Common myeloid progenitor, CD34-positive (primary cell): ENCODE measurements around the gene PPP2R2B.

Experiments
- CTCF ChIA-PET: fragments of 350-600 bp; sonication (Branson Sonifier 250); formaldehyde crosslinking; loops from one replicate; lab custom pipeline; 2021; ENCODE audit warnings: antibody characterized with exemption; lab: Charles Lee
- POLR2A ChIA-PET: fragments of 350-600 bp; sonication (Branson Sonifier 250); formaldehyde crosslinking; loops from one replicate; lab custom pipeline; 2021; ENCODE audit warnings: antibody characterized with exemption; lab: Charles Lee
- DNase-seq, 3 donors: peaks; one replicate each; pipeline versions ENCODE4 v3.0.0 to v3.0.0-alpha.2; 2013
- H3K27ac ChIP-seq, 2 experiments: 1 replicate in 1 of 2; 2 replicates in 1 of 2; pipeline ENCODE4 v1.7.0; 2013; ENCODE audit warnings: inconsistent platforms in 2 of 2, low read length in 2 of 2, mild to moderate bottlenecking in 2 of 2, low read depth in 1 of 2, moderate library complexity in 1 of 2; ENCODE audit not compliant: severe bottlenecking in 2 of 2, insufficient read depth in 1 of 2, poor library complexity in 1 of 2
- H3K27me3 ChIP-seq, 5 experiments: replicated peaks in 2 of 5; 1 replicate in 3 of 5; 2 replicates in 2 of 5; pipeline versions ENCODE4 v1.6.1 to v1.7.0; 2013; ENCODE audit warnings: low read length in 4 of 5, mild to moderate bottlenecking in 2 of 5, moderate library complexity in 2 of 5, inconsistent platforms in 1 of 5; ENCODE audit not compliant: insufficient read depth in 5 of 5, control insufficient read depth in 4 of 5
- H3K36me3 ChIP-seq, 4 experiments: 1 replicate in 2 of 4; 2 replicates in 2 of 4; pipeline versions ENCODE4 v1.6.1 to v1.7.0; 2013; ENCODE audit warnings: low read length in 3 of 4, control low read depth in 1 of 4, mild to moderate bottlenecking in 1 of 4; ENCODE audit not compliant: control insufficient read depth in 4 of 4, insufficient read depth in 4 of 4
- H3K4me1 ChIP-seq, 4 experiments: 1 replicate in 3 of 4; 2 replicates in 1 of 4; pipeline versions ENCODE4 v1.6.1 to v1.7.1; 2013; ENCODE audit warnings: low read length in 3 of 4, mild to moderate bottlenecking in 3 of 4, control low read depth in 1 of 4, inconsistent platforms in 1 of 4, moderate library complexity in 1 of 4; ENCODE audit not compliant: control insufficient read depth in 4 of 4, insufficient read depth in 4 of 4; ENCODE audit errors: control extremely low read depth in 1 of 4
- H3K4me3 ChIP-seq, 7 experiments: 1 replicate in 4 of 7; 2 replicates in 3 of 7; pipeline versions ENCODE4 v1.5.1 to v1.7.0; 2013; ENCODE audit warnings: mild to moderate bottlenecking in 7 of 7, low read length in 6 of 7, moderate library complexity in 6 of 7, inconsistent platforms in 2 of 7, low read depth in 2 of 7, control low read depth in 1 of 7; ENCODE audit not compliant: insufficient read depth in 4 of 7, control insufficient read depth in 1 of 7; ENCODE audit errors: extremely low read depth in 1 of 7
- H3K9me3 ChIP-seq, 5 experiments: 1 replicate in 4 of 5; 2 replicates in 1 of 5; pipeline versions ENCODE4 v1.6.1 to v1.7.1; 2013; ENCODE audit warnings: low read length in 4 of 5, mild to moderate bottlenecking in 2 of 5, inconsistent platforms in 1 of 5, low read depth in 1 of 5, moderate library complexity in 1 of 5; ENCODE audit not compliant: control insufficient read depth in 4 of 5, insufficient read depth in 2 of 5; ENCODE audit errors: control extremely low read depth in 1 of 5
- WGBS: methylation state at CpG from one replicate; pipeline ENCODE4 v1.1.5; 2013; ENCODE audit not compliant: insufficient coverage; 5-methylcytosine and 5-hydroxymethylcytosine counted together

PPP2R2B gene

GRCh38 chr5:146788898-146789297 lies 89.7 kb downstream of the PPP2R2B start:
- no peaks in the 10 kb centered on the region for H3K27me3 ChIP-seq
- H3K27ac ChIP-seq = no peak overlapping the region
- WGBS = 92% methylated on average over 2 of the region's 2 CpGs
- no peaks in the 10 kb centered on the region for H3K9me3 ChIP-seq
- POLR2A ChIA-PET = no interaction called here
- H3K4me1 ChIP-seq = peaks cover under 1 to 49% (median 22%) of the 10 kb centered on the region in 4 experiments
- no peak for DNase-seq
- H3K4me3 ChIP-seq = no peak overlapping the region
- H3K36me3 ChIP-seq = no peaks in the 10 kb centered on the region
- CTCF ChIA-PET = no interaction called here

- 0% methylated on average over 3 of the region's 3 CpGs for WGBS
- Histone ChIP-seq H3K9me3 (no peaks in the 10 kb centered on the region), H3K4me3 (no peak overlapping the region), H3K27me3 (no peaks in the 10 kb centered on the region), H3K27ac (no peak overlapping the region), H3K36me3 (no peaks in the 10 kb centered on the region), H3K4me1 (peaks cover 0 to 41% (median 16%) of the 10 kb centered on the region in 4 experiments)
- ChIA-PET POLR2A (no interaction called here), CTCF (interaction anchor here (1.1 kb wide), 1 partner anchor 182 kb away, joined by 3 read pairs; no protein-coding TSS in a partner anchor)
- DNase-seq = peak; percentile 31 to 75 (median 67)
These were observed 93.5 kb downstream of the PPP2R2B start for GRCh38 chr5:146785065-146785464.

- Histone ChIP-seq H3K4me1 (peaks cover 0 to 24% (median 12%) of the 10 kb centered on the region in 4 experiments), H3K27ac (no peak overlapping the region), H3K36me3 (no peaks in the 10 kb centered on the region), H3K9me3 (no peaks in the 10 kb centered on the region), H3K27me3 (no peaks in the 10 kb centered on the region), H3K4me3 (no peak overlapping the region)
- CTCF ChIA-PET = no interaction called here
- no CpG with 5 or more reads among the region's 2 CpGs for WGBS
- no peak for DNase-seq
- POLR2A ChIA-PET = no interaction called here
These were observed 97.4 kb downstream of the PPP2R2B start for GRCh38 chr5:146781157-146781556.

GRCh38 chr5:146779211-146779869 lies 99.2 kb downstream of the PPP2R2B start:
- no peak overlapping the region for H3K27ac ChIP-seq
- ChIA-PET CTCF (no interaction called here), POLR2A (no interaction called here)
- H3K4me1 ChIP-seq = peaks cover 0 to 6% (median 0%) of the 10 kb centered on the region in 4 experiments
- H3K27me3 ChIP-seq = no peaks in the 10 kb centered on the region
- DNase-seq = no peak
- H3K4me3 ChIP-seq = no peak overlapping the region
- 94% methylated on average over 10 of the region's 10 CpGs for WGBS
- no peaks in the 10 kb centered on the region for H3K36me3 ChIP-seq
- H3K9me3 ChIP-seq = peaks cover 0 to 5% (median 0%) of the 10 kb centered on the region in 5 experiments

GRCh38 chr5:146778795-146779194 lies 99.8 kb downstream of the PPP2R2B start:
- DNase-seq = no peak
- Histone ChIP-seq H3K4me3 (no peak overlapping the region), H3K36me3 (no peaks in the 10 kb centered on the region), H3K9me3 (peaks cover 0 to 5% (median 0%) of the 10 kb centered on the region in 5 experiments), H3K27ac (no peak overlapping the region), H3K27me3 (no peaks in the 10 kb centered on the region), H3K4me1 (peaks cover 0 to 3% (median 0%) of the 10 kb centered on the region in 4 experiments)
- WGBS = 96% methylated on average over 3 of the region's 3 CpGs
- ChIA-PET CTCF (no interaction called here), POLR2A (no interaction called here)

- Histone ChIP-seq H3K4me3 (no peak overlapping the region), H3K36me3 (no peaks in the 10 kb centered on the region), H3K4me1 (no peaks in the 10 kb centered on the region), H3K27me3 (no peaks in the 10 kb centered on the region), H3K27ac (no peak overlapping the region), H3K9me3 (peaks cover 0 to 5% (median 0%) of the 10 kb centered on the region in 5 experiments)
- POLR2A ChIA-PET = no interaction called here
- DNase-seq = no peak
- CTCF ChIA-PET = no interaction called here
These were observed 100.3 kb downstream of the PPP2R2B start for GRCh38 chr5:146778261-146778660.

GRCh38 chr5:146772881-146773466 lies 105.6 kb downstream of the PPP2R2B start:
- no peaks in the 10 kb centered on the region for H3K36me3 ChIP-seq
- WGBS = 100% methylated on average over 2 of the region's 3 CpGs
- H3K27me3 ChIP-seq = no peaks in the 10 kb centered on the region
- H3K9me3 ChIP-seq = peaks cover 0 to 5% (median 0%) of the 10 kb centered on the region in 5 experiments
- POLR2A ChIA-PET = no interaction called here
- no peaks in the 10 kb centered on the region for H3K4me1 ChIP-seq
- H3K27ac ChIP-seq = no peak overlapping the region
- CTCF ChIA-PET = interaction anchor here (1.0 kb wide), 1 partner anchor 13 kb away, joined by 3 read pairs; no protein-coding TSS in a partner anchor
- no peak for DNase-seq
- H3K4me3 ChIP-seq = no peak overlapping the region
